OCI-LY7 (cell line): ENCODE results near the gene CDCP1. TPM values are rescaled to one million over a fixed set of nuclear protein-coding genes. Genes with fewer than 3 reads are reported as not detected.

Source experiments
- BruUV-seq: library from RNA; stranded (reverse); fragments of 400-500 nt; replicated peaks from 2 replicates; lab custom pipeline; 2021; lab: Mats Ljungman, UMichigan
- CTCF ChIA-PET: fragments of 300-600 bp; sonication (Branson Sonifier 250); formaldehyde crosslinking; loops from one replicate; lab custom pipeline; 2022; ENCODE audit warnings: antibody characterized with exemption; ENCODE audit not compliant: unreplicated experiment; lab: Charles Lee
- POLR2A ChIA-PET: fragments of 300-600 bp; sonication (Branson Sonifier 250); formaldehyde crosslinking; loops from one replicate; lab custom pipeline; 2022; ENCODE audit warnings: antibody characterized with exemption; lab: Charles Lee
- DNase-seq: peaks from one replicate; pipeline ENCODE4 v3.0.0-alpha.2; 2015; ENCODE audit warnings: low spot score
- H2AFZ ChIP-seq: fragments of 200-600 bp; sonication (generic), shearing (Covaris generic); 2 replicates; pipeline ENCODE4 v1.6.1; 2014; ENCODE audit warnings: mild to moderate bottlenecking, antibody characterized with exemption, low read length, moderate library complexity
- H3K27ac ChIP-seq: fragments of 200-600 bp; sonication (generic); 2 replicates; pipeline ENCODE4 v1.5.1; 2014; ENCODE audit warnings: mixed run types, low read depth, mild to moderate bottlenecking, moderate library complexity, low read length, inconsistent platforms; ENCODE audit not compliant: poor library complexity, severe bottlenecking
- H3K36me3 ChIP-seq: fragments of 200-600 bp; sonication (generic); 2 replicates; pipeline ENCODE4 v1.6.1; 2014; ENCODE audit warnings: mild to moderate bottlenecking, antibody characterized with exemption, low read length, moderate library complexity, mixed read lengths; ENCODE audit not compliant: insufficient read depth
- H3K4me1 ChIP-seq: fragments of 200-600 bp; sonication (generic); 2 replicates; pipeline ENCODE4 v1.5.1; 2014; ENCODE audit warnings: mild to moderate bottlenecking, low read length; ENCODE audit not compliant: insufficient read depth, poor library complexity, severe bottlenecking
- H3K4me2 ChIP-seq: fragments of 200-600 bp; sonication (generic); 2 replicates; pipeline ENCODE4 v1.6.1; 2014; ENCODE audit warnings: mild to moderate bottlenecking, low read length
- H3K4me3 ChIP-seq: fragments of 200-600 bp; sonication (generic); 2 replicates; pipeline ENCODE4 v1.5.1; 2014; ENCODE audit warnings: mild to moderate bottlenecking, low read depth, low read length; ENCODE audit not compliant: poor library complexity, severe bottlenecking
- H3K79me2 ChIP-seq: fragments of 200-600 bp; sonication (generic); 2 replicates; pipeline ENCODE4 v1.6.1; 2016; ENCODE audit warnings: low read depth, mild to moderate bottlenecking, low read length, moderate library complexity, mixed read lengths; ENCODE audit not compliant: insufficient read depth
- H3K9me2 ChIP-seq: fragments of 200-600 bp; sonication (generic); 2 replicates; pipeline ENCODE4 v1.6.1; 2016; ENCODE audit warnings: mild to moderate bottlenecking, low read length, mixed read lengths; ENCODE audit not compliant: insufficient read depth
- H3K9me3 ChIP-seq: fragments of 200-600 bp; sonication (generic); 2 replicates; pipeline ENCODE4 v1.6.1; 2014; ENCODE audit warnings: mild to moderate bottlenecking, mixed run types, low read length, mixed read lengths
- H4K20me1 ChIP-seq: fragments of 200-600 bp; sonication (generic); 2 replicates; pipeline ENCODE4 v1.6.1; 2014; ENCODE audit warnings: mild to moderate bottlenecking, antibody characterized with exemption, low read length, moderate library complexity, mixed read lengths; ENCODE audit not compliant: insufficient read depth
- CTCF ChIP-seq: fragments of 200-600 bp; sonication (generic); conservative IDR thresholded peaks from 2 replicates; pipeline ENCODE4 v1.5.1; 2014; ENCODE audit warnings: mild to moderate bottlenecking, antibody characterized with exemption, low read length, moderate library complexity, mixed read lengths
- EZH2phosphoT487 ChIP-seq: fragments of 200-600 bp; sonication (generic); IDR thresholded peaks from 2 replicates; pipeline ENCODE4 v1.6.1; 2018; ENCODE audit warnings: low read depth, borderline replicate concordance, mild to moderate bottlenecking, mixed run types, antibody characterized with exemption, low read length, moderate library complexity, mixed read lengths
- intact Hi-C: fragments of 100-400 bp; cut with micrococcal nuclease; formaldehyde crosslinking; loops from one replicate; pipeline ENCODE4 v1.10.0; 2022; ENCODE audit not compliant: unreplicated experiment
- total RNA-seq, 2 experiments: library from RNA; depleted of rRNA in 1 of 2; stranded (reverse); fragments of >200 nt in 1 of 2; shearing (Covaris generic) in 1 of 2; gene quantifications; 2 replicates each; pipeline ENCODE4 v1.2.3, GENCODE V29; 2014 to 2022

Gene CDCP1
- total RNA-seq, 2 experiments from 2014 or later = not detected

DNA sequence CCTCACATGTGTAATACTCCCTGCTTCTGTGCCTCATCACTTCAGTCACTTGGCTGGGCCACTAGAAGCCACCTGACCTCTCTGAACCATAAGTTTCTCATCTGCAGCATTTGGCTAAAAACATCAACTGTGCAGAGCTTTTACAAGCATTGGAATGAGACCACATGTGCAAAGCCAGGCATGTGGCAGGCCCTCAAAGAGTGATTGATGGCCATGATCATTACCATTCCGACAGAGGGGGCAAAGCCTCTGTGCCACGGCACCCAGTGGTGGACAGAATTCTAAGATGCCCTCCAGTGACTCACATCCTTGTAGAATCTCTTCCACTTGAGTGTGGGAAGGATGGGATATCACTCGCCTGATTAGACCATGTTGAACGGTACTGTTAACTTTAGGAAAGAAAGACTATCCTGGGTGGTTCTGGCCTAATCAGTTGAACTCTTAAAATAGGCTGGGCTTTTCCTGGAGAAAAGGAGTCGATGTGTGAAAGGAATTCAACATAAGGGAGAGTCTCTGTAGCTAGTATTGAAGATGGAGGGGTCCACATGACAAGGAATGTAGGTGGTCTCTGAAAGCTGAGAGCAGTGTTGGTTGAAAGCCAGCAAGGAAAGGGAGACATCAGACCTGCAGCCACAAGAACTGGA lies 13.5 kb downstream of the CDCP1 start:
- POLR2A ChIA-PET = interaction anchor here (0.6 to 0.7 kb wide), 2 partner anchors 787 to 1619 kb away, joined by 3 to 5 read pairs; no protein-coding TSS in a partner anchor
- CTCF ChIA-PET = no interaction called here
- H3K4me3 ChIP-seq = no peak overlapping the region
- no peaks in the 10 kb centered on the region for H4K20me1 ChIP-seq
- H3K9me2 ChIP-seq = no peaks in the 10 kb centered on the region
- H3K9me3 ChIP-seq = no peaks in the 10 kb centered on the region
- H3K4me1 ChIP-seq = no peaks in the 10 kb centered on the region
- DNase-seq = no peak
- H2AFZ ChIP-seq = no peak overlapping the region
- intact Hi-C loops = no loop called here
- H3K4me2 ChIP-seq = no peak overlapping the region
- H3K27ac ChIP-seq = no peak overlapping the region
- no TSS peak for BruUV-seq
- no peaks in the 10 kb centered on the region for H3K79me2 ChIP-seq
- TF ChIP-seq CTCF (no peak), EZH2phosphoT487 (no peak)
- no peaks in the 10 kb centered on the region for H3K36me3 ChIP-seq

DNA sequence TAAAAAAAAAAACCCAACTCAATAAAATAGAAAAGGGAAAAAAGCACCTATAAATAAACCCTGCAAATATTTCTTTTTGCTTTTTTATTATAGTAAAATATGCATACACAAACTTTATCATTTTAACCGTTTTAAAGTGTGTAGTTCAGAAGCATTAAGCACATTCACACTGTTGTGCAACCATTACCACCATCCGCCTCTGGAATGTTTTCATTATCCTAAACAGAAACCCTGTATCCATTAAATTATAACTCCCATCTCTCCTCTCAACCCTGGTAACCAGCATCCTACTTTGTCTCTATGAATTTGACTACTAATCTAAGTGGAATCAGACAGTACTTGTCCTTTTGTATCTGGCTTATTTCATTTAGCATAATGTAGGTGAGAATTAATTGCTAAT lies 15.0 kb downstream of the CDCP1 start:
- POLR2A ChIA-PET = no interaction called here
- Histone ChIP-seq H3K27ac (no peak overlapping the region), H3K9me2 (no peaks in the 10 kb centered on the region), H4K20me1 (no peaks in the 10 kb centered on the region), H3K4me3 (no peak overlapping the region), H3K9me3 (no peaks in the 10 kb centered on the region), H3K4me1 (no peaks in the 10 kb centered on the region), H3K4me2 (no peak overlapping the region), H2AFZ (no peak overlapping the region), H3K36me3 (no peaks in the 10 kb centered on the region), H3K79me2 (no peaks in the 10 kb centered on the region)
- intact Hi-C loops = no loop called here
- no peak for TF ChIP-seq CTCF
- TF ChIP-seq EZH2phosphoT487 = no peak
- DNase-seq = no peak
- CTCF ChIA-PET = no interaction called here
- BruUV-seq = no TSS peak

DNA sequence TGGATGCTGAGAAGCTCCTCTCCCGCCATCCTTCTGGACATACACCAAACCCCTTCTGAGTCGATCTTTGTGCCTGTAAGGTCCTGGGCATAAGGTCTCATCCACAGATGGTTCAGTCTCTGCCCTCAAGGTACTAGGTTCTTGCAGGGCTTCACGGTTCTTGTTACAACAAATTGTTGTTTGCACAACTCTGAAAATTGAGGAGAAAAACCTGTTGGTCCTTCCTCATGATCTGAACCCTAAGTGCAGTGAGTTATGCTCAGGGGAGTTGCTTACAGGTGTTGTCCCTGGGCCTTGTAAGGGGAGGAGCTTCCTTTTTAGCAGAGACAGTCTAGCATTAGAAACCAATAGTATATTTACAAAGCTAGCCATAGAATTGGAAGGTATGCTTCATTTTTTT lies 15.7 kb downstream of the CDCP1 start:
- no peak for DNase-seq
- H3K4me1 ChIP-seq = no peaks in the 10 kb centered on the region
- intact Hi-C loops = no loop called here
- no peaks in the 10 kb centered on the region for H4K20me1 ChIP-seq
- ChIA-PET CTCF (no interaction called here), POLR2A (no interaction called here)
- no peaks in the 10 kb centered on the region for H3K9me3 ChIP-seq
- H3K36me3 ChIP-seq = no peaks in the 10 kb centered on the region
- no peak overlapping the region for H2AFZ ChIP-seq
- H3K4me3 ChIP-seq = no peak overlapping the region
- no peaks in the 10 kb centered on the region for H3K79me2 ChIP-seq
- H3K27ac ChIP-seq = no peak overlapping the region
- H3K4me2 ChIP-seq = no peak overlapping the region
- TF ChIP-seq CTCF = no peak
- TF ChIP-seq EZH2phosphoT487 = no peak
- no TSS peak for BruUV-seq
- no peaks in the 10 kb centered on the region for H3K9me2 ChIP-seq
